ENCODE measurements around the gene PHACTR3. TPM values are rescaled to one million over a fixed set of nuclear protein-coding genes. Genes with fewer than 3 reads are reported as not detected.

Gene PHACTR3
- total RNA-seq, 2 donors from 2014 or later, result not detected

- no peak for ATAC-seq (replicated peaks)
- Mint-ChIP-seq H3K27ac (no peak overlapping the region), H3K36me3 (ENCODE audit: low read depth) (no peaks in the 10 kb centered on the region), H3K4me3 (no peak overlapping the region), H3K27me3 (peaks cover 16% of the 10 kb centered on the region), H3K4me1 (no peaks in the 10 kb centered on the region), H3K9me3 (no peaks in the 10 kb centered on the region)
Measured at GRCh38 chr20:59668926-59669850, 64.8 kb downstream of the PHACTR3 start.

- Mint-ChIP-seq H3K4me1 (no peaks in the 10 kb centered on the region), H3K27ac (no peak overlapping the region), H3K27me3 (peaks cover 12% of the 10 kb centered on the region), H3K36me3 (ENCODE audit: low read depth) (no peaks in the 10 kb centered on the region), H3K9me3 (no peaks in the 10 kb centered on the region), H3K4me3 (no peak overlapping the region)
- no peak for ATAC-seq (replicated peaks)
Measured at GRCh38 chr20:59670786-59671492, 66.6 kb downstream of the PHACTR3 start.

GRCh38 chr20:59671661-59672471 is 67.5 kb downstream of the PHACTR3 start:
- peaks cover 7% of the 10 kb centered on the region for H3K27me3 Mint-ChIP-seq
- no peak overlapping the region for H3K27ac Mint-ChIP-seq
- H3K9me3 Mint-ChIP-seq, result no peaks in the 10 kb centered on the region
- ATAC-seq (replicated peaks), result no peak
- no peak overlapping the region for H3K4me3 Mint-ChIP-seq
- H3K4me1 Mint-ChIP-seq, result no peaks in the 10 kb centered on the region
- no peaks in the 10 kb centered on the region for H3K36me3 Mint-ChIP-seq (ENCODE audit: low read depth)

GRCh38 chr20:59672576-59672975 is 68.2 kb downstream of the PHACTR3 start:
- H3K36me3 Mint-ChIP-seq (ENCODE audit: low read depth), result no peaks in the 10 kb centered on the region
- H3K4me3 Mint-ChIP-seq, result no peak overlapping the region
- no peaks in the 10 kb centered on the region for H3K4me1 Mint-ChIP-seq
- peaks cover 10% of the 10 kb centered on the region for H3K27me3 Mint-ChIP-seq
- H3K27ac Mint-ChIP-seq, result no peak overlapping the region
- no peak for ATAC-seq (replicated peaks)
- no peaks in the 10 kb centered on the region for H3K9me3 Mint-ChIP-seq

GRCh38 chr20:59673288-59673997 is 69.1 kb downstream of the PHACTR3 start:
- Mint-ChIP-seq H3K36me3 (ENCODE audit: low read depth) (no peaks in the 10 kb centered on the region), H3K27me3 (peaks cover 12% of the 10 kb centered on the region), H3K4me3 (no peak overlapping the region), H3K27ac (no peak overlapping the region), H3K4me1 (no peaks in the 10 kb centered on the region), H3K9me3 (no peaks in the 10 kb centered on the region)
- no peak for ATAC-seq (replicated peaks)

- Mint-ChIP-seq H3K4me1 (no peaks in the 10 kb centered on the region), H3K4me3 (no peak overlapping the region), H3K9me3 (no peaks in the 10 kb centered on the region), H3K36me3 (ENCODE audit: low read depth) (no peaks in the 10 kb centered on the region), H3K27me3 (peaks cover 13% of the 10 kb centered on the region), H3K27ac (no peak overlapping the region)
- no peak for ATAC-seq (replicated peaks)
Measured at GRCh38 chr20:59673998-59674445, 69.7 kb downstream of the PHACTR3 start.

- no peaks in the 10 kb centered on the region for H3K36me3 Mint-ChIP-seq (ENCODE audit: low read depth)
- ATAC-seq (replicated peaks), result no peak
- no peak overlapping the region for H3K4me3 Mint-ChIP-seq
- no peaks in the 10 kb centered on the region for H3K4me1 Mint-ChIP-seq
- no peak overlapping the region for H3K27ac Mint-ChIP-seq
- peaks cover 13% of the 10 kb centered on the region for H3K27me3 Mint-ChIP-seq
- H3K9me3 Mint-ChIP-seq, result no peaks in the 10 kb centered on the region
Measured at GRCh38 chr20:59676126-59676850, 71.9 kb downstream of the PHACTR3 start.

- no peak for ATAC-seq (replicated peaks)
- H3K9me3 Mint-ChIP-seq, result no peaks in the 10 kb centered on the region
- H3K27me3 Mint-ChIP-seq, result peaks cover 13% of the 10 kb centered on the region
- H3K27ac Mint-ChIP-seq, result no peak overlapping the region
- no peaks in the 10 kb centered on the region for H3K36me3 Mint-ChIP-seq (ENCODE audit: low read depth)
- H3K4me1 Mint-ChIP-seq, result no peaks in the 10 kb centered on the region
- H3K4me3 Mint-ChIP-seq, result no peak overlapping the region
Measured at GRCh38 chr20:59676851-59677182, 72.5 kb downstream of the PHACTR3 start.

GRCh38 chr20:59677586-59677985 is 73.2 kb downstream of the PHACTR3 start:
- no peaks in the 10 kb centered on the region for H3K4me1 Mint-ChIP-seq
- H3K36me3 Mint-ChIP-seq (ENCODE audit: low read depth), result no peaks in the 10 kb centered on the region
- H3K27ac Mint-ChIP-seq, result no peak overlapping the region
- no peak overlapping the region for H3K4me3 Mint-ChIP-seq
- H3K27me3 Mint-ChIP-seq, result peaks cover 18% of the 10 kb centered on the region
- no peak for ATAC-seq (replicated peaks)
- H3K9me3 Mint-ChIP-seq, result no peaks in the 10 kb centered on the region

- Mint-ChIP-seq H3K27me3 (peaks cover 22% of the 10 kb centered on the region), H3K9me3 (no peaks in the 10 kb centered on the region), H3K4me1 (no peaks in the 10 kb centered on the region), H3K4me3 (no peak overlapping the region), H3K27ac (no peak overlapping the region), H3K36me3 (ENCODE audit: low read depth) (no peaks in the 10 kb centered on the region)
- no peak for ATAC-seq (replicated peaks)
Measured at GRCh38 chr20:59678288-59678687, 73.9 kb downstream of the PHACTR3 start.

- H3K4me1 Mint-ChIP-seq, result no peaks in the 10 kb centered on the region
- H3K27me3 Mint-ChIP-seq, result peaks cover 22% of the 10 kb centered on the region
- no peak for ATAC-seq (replicated peaks)
- no peaks in the 10 kb centered on the region for H3K9me3 Mint-ChIP-seq
- no peak overlapping the region for H3K4me3 Mint-ChIP-seq
- no peaks in the 10 kb centered on the region for H3K36me3 Mint-ChIP-seq (ENCODE audit: low read depth)
- no peak overlapping the region for H3K27ac Mint-ChIP-seq
Measured at GRCh38 chr20:59678951-59679350, 74.6 kb downstream of the PHACTR3 start.

- no peak overlapping the region for H3K4me3 Mint-ChIP-seq
- peaks cover 20% of the 10 kb centered on the region for H3K27me3 Mint-ChIP-seq
- H3K36me3 Mint-ChIP-seq (ENCODE audit: low read depth), result no peaks in the 10 kb centered on the region
- no peaks in the 10 kb centered on the region for H3K9me3 Mint-ChIP-seq
- ATAC-seq (replicated peaks), result no peak
- H3K27ac Mint-ChIP-seq, result no peak overlapping the region
- H3K4me1 Mint-ChIP-seq, result no peaks in the 10 kb centered on the region
Measured at GRCh38 chr20:59680148-59680650, 75.9 kb downstream of the PHACTR3 start.

- Mint-ChIP-seq H3K4me1 (no peaks in the 10 kb centered on the region), H3K36me3 (ENCODE audit: low read depth) (no peaks in the 10 kb centered on the region), H3K27ac (no peak overlapping the region), H3K27me3 (peaks cover 17% of the 10 kb centered on the region), H3K4me3 (no peak overlapping the region), H3K9me3 (no peaks in the 10 kb centered on the region)
- no peak for ATAC-seq (replicated peaks)
Measured at GRCh38 chr20:59680852-59681251, 76.5 kb downstream of the PHACTR3 start.
